GM08714 (cell line): ENCODE results near the gene TIPRL.

ENCODE experiments used
- H3K4me3 ChIP-seq: fragments of 200-500 bp; sonication (Bioruptor generic); 2 replicates; pipeline ENCODE4 v1.5.1; 2014; ENCODE audit warnings: mild to moderate bottlenecking, low read length, inconsistent platforms
- ZNF274 ChIP-seq: IDR thresholded peaks from 2 replicates; pipeline ENCODE4 v1.6.1; 2012; ENCODE audit warnings: mild to moderate bottlenecking, low read depth, low read length

Gene TIPRL

GRCh38 chr1:168178638-168179437 lies at the start of gene TIPRL:
Gene TIPRL (plus strand): TSS chr1:168178962. CDS start chr1:168179078, 116 bp downstream.
- H3K4me3 ChIP-seq, result peak within 1 kb of the TSS; percentile 94
- TF ChIP-seq ZNF274, result no peak

- no peak overlapping the region for H3K4me3 ChIP-seq
- no peak for TF ChIP-seq ZNF274
Measured at GRCh38 chr1:168129933-168130332, 48.8 kb upstream of the TIPRL start.

- no peak for TF ChIP-seq ZNF274
- H3K4me3 ChIP-seq, result no peak overlapping the region
Measured at GRCh38 chr1:168134132-168134531, 44.6 kb upstream of the TIPRL start.

- no peak for TF ChIP-seq ZNF274
- H3K4me3 ChIP-seq, result no peak overlapping the region
Measured at GRCh38 chr1:168134642-168135041, 44.1 kb upstream of the TIPRL start.

- peak overlapping the region; percentile 60 for H3K4me3 ChIP-seq
- TF ChIP-seq ZNF274, result no peak
Measured at GRCh38 chr1:168135116-168135920, 43.4 kb upstream of the TIPRL start.

GRCh38 chr1:168135921-168136708 lies 42.6 kb upstream of the TIPRL start:
- no peak for TF ChIP-seq ZNF274
- H3K4me3 ChIP-seq, result peak overlapping the region; percentile 60

- no peak for TF ChIP-seq ZNF274
- H3K4me3 ChIP-seq, result peak within 1 kb of the TSS; percentile 60
Measured at GRCh38 chr1:168136709-168137514, 41.9 kb upstream of the TIPRL start, which contains the start of gene GPR161. Gene GPR161 (minus strand): TSS chr1:168136930. CDS start chr1:168104850, 32,080 bp downstream.

GRCh38 chr1:168137515-168137821 lies 41.3 kb upstream of the TIPRL start:
- no peak overlapping the region for H3K4me3 ChIP-seq
- TF ChIP-seq ZNF274, result no peak

- no peak for TF ChIP-seq ZNF274
- no peak overlapping the region for H3K4me3 ChIP-seq
Measured at GRCh38 chr1:168138134-168138533, 40.6 kb upstream of the TIPRL start.

GRCh38 chr1:168139070-168139469 lies 39.7 kb upstream of the TIPRL start:
- no peak for TF ChIP-seq ZNF274
- H3K4me3 ChIP-seq, result no peak overlapping the region

- no peak for TF ChIP-seq ZNF274
- H3K4me3 ChIP-seq, result no peak overlapping the region
Measured at GRCh38 chr1:168141871-168142385, 36.8 kb upstream of the TIPRL start.

GRCh38 chr1:168145184-168146159 lies 33.3 kb upstream of the TIPRL start:
- no peak for TF ChIP-seq ZNF274
- H3K4me3 ChIP-seq, result no peak overlapping the region
